ENCODE data around the gene HPGD.
"Not testable (repeated sequence)": the region's sequence is repeated elsewhere in the genome, so short reads cannot be mapped to it uniquely, and the experiment has no call there.

HPGD gene

DNA sequence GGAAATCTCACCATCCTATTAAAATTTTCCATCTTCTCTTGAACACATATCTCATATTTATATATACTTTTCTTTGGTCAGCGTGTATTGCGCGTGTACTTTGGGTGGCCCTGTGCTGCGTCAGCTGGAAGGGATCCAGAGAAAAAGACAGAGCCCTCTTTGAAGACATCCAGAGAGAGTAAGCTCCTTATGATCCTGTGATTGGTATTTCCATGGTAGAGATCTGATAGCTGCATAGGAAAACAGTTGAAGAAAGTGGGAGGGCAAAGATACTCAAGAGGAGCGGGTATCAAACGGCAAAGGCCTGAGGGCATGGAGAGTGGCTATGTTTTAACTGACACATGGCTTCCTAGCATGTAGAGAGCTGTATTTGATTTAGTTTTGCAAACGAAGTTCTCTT is 4.4 kb upstream of the HPGD start:
- no peak for DNase-seq (ENCODE audit: low read depth)

DNA sequence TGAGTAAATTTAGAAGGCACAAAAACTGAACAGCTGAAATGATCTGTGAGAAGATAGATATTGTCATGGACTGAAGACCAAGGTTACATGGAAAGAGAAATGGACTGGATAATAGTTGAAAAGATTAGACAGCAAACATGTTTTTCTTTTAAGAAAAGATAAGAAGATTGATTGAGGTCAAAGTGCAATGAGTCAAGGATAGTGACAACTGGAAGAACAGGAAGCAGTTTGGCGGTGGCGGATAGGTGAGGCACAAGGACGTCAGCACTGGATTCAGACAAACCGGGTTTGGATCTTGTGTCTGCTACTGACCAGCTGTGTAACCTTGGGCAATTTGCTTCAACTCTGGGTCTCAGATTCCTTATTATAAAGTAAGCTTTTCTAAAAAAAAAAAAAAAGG is 2.0 kb upstream of the HPGD start:
- DNase-seq (ENCODE audit: low read depth) = peak; percentile 17

GRCh38 chr4:174523025-174523693 is 871 bp upstream of the HPGD start:
- peak; percentile 11 for DNase-seq (ENCODE audit: low read depth)

GRCh38 chr4:174521800-174522182 is 497 bp downstream of the HPGD start:
- no peak for DNase-seq (ENCODE audit: low read depth)

DNA sequence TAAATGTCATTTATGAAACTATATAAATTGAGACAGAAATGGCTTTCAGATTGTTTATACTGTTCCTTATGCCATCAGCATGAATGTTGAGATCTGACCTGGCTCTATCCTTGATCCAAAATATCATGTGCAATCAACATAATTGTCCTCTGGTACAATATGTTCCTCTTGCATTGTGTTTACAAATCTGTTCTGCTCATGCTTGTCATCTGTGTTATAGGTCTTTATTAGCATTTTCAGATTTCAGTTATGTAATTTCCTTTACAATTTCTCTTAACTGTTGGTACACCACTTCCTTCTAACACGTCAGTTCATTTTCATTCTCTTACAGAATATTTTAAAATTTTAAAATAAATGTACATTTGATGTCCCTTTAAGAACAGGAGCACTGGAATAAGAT is 1.6 kb downstream of the HPGD start:
- no peak for DNase-seq (ENCODE audit: low read depth)

GRCh38 chr4:174517502-174518445 is 4.5 kb downstream of the HPGD start:
- DNase-seq (ENCODE audit: low read depth) = no peak

GRCh38 chr4:174516794-174517193 is 5.5 kb downstream of the HPGD start:
- no peak for DNase-seq (ENCODE audit: low read depth)

DNA sequence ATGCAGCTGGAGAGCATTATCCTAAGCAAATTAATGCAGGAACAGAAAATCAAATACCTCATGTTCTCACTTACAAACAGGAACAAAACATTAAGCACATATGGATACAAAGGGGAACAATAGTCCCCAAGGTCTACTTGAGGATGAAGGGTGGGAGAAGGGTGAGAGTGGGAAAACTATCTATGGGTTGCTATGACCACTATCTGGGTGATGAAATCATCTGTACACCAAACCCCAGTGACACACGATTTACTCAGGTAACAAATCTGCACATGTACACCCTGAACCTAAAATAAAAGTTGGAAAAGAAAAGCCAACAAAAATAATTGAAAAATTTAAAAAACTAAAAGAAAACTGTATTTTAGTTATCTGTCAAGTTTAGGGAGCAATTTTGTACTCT is 5.9 kb downstream of the HPGD start:
- DNase-seq (ENCODE audit: low read depth) = no peak

GRCh38 chr4:174512745-174513144 is 9.5 kb downstream of the HPGD start:
- no peak for DNase-seq (ENCODE audit: low read depth)

DNA sequence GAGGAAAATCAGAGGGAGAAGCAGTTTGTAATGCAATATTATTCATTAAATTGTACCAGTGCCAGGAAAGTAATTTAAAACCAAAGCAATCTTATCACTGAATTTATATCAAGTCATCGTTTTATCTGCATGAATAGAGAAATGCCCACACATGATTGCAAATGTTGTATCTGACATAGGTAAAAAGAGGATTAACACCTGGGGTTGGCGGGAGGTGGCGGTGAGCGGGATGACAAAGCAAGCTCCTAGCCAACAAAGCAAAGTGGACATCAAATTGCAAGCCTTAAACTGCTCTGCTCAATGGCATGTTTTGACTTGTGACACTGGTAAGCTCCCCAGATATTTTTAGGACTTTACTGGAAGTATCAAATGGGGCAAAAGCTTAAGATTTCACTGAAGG is 16.4 kb downstream of the HPGD start:
- no peak for DNase-seq (ENCODE audit: low read depth)

GRCh38 chr4:174505007-174505406 is 17.3 kb downstream of the HPGD start:
- DNase-seq (ENCODE audit: low read depth) = no peak

DNA sequence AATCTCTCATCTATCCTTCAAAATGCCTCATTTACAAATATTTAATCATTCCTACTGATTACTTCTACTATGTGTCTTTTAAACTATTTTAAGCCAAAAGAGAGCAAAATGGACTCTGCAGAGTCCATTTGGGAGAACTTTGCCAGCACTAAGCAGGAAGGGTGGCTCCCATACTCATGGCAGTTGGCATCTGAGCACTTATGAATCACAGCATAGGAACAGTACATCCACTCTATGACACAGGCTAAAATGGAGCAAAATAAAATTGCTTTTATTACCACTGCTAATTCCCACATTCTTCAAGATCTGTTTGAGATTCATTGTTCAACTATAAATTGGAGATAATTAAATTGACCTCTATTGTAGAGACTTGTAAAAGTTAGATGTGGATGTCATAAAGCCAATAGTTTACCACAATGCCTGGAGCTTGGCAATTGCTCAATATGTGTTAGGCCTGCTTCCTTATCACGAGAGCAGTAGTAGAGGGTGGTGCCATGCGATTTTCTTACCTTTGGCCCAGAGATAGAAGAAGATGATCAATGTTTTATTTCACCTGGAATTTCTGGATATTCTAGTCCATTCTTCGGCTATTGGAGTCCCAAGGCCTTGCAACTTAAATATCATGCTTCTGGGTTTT is 19.1 kb downstream of the HPGD start:
- DNase-seq (ENCODE audit: low read depth) = no peak

- DNase-seq (ENCODE audit: low read depth) = no peak
These were observed 25.5 kb downstream of the HPGD start for GRCh38 chr4:174496631-174497432.

GRCh38 chr4:174495626-174496025 is 26.7 kb downstream of the HPGD start:
- DNase-seq (ENCODE audit: low read depth) = no peak

- DNase-seq (ENCODE audit: low read depth) = no peak
These were observed 27.6 kb downstream of the HPGD start for GRCh38 chr4:174494726-174495125.

- DNase-seq (ENCODE audit: low read depth) = no peak
These were observed 28.1 kb downstream of the HPGD start for GRCh38 chr4:174494146-174494545.

DNA sequence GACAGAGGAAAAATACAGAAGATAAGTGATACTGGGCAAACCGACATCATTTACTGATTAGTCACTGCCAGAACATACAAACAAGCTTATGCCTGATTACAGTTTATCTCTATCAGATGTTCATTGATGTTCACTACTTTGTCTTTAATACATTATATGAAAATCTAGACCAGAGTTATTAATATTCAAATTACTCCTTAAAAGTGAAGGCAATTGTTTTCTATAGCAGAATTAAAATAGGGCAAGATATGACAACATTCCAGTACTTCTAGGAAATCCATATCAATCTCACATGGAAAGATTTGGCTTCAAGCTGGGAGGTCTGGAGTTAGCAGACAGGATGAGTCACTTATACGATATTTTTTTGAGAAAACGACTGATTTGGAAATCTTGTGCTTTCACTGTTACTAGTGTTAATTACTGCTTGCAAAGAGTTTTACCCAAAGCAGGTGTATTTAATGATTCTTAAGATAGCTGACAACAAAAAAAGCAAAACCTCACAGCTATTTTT is 31.8 kb downstream of the HPGD start:
- no peak for DNase-seq (ENCODE audit: low read depth)

DNA sequence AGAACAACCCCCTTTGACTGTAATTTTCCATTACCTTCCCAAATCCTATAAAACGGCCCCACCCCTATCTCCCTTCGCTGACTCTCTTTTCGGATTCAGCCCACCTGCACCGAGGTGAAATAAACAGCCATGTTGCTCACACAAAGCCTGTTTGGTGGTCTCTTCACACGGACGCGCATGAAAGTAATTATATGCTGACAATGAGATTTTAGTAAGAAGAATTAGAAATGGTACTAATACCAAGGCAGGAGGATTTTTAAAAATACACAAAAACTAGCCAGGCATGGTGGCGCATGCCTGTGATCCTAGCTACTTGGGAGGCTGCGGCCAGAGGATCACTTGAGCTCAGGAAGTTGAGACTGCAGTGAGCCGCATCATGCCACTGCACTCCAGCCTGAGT is 33.9 kb downstream of the HPGD start:
- not testable (repeated sequence) for DNase-seq (ENCODE audit: low read depth)

DNA sequence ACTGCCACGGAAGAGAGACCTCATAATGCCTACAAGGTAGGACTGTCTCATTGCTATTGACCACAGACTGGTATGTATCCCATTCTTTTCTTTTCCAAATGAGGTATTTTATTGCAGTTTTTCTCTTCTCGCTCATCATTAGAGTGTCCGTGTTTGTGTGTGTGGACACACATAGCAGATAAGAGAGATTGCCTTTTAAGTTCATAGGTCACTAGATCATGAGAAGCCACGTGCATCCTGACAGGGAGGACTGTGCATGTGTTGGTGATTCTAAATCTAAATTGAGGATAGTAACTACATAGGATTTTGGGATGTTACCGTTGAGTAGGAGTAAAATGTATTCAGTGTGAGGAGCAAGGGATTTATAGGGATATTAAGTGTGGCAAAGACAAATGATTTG is 37.3 kb downstream of the HPGD start:
- no peak for DNase-seq (ENCODE audit: low read depth)

GRCh38 chr4:174483792-174484191 is 38.5 kb downstream of the HPGD start:
- DNase-seq (ENCODE audit: low read depth) = no peak

DNA sequence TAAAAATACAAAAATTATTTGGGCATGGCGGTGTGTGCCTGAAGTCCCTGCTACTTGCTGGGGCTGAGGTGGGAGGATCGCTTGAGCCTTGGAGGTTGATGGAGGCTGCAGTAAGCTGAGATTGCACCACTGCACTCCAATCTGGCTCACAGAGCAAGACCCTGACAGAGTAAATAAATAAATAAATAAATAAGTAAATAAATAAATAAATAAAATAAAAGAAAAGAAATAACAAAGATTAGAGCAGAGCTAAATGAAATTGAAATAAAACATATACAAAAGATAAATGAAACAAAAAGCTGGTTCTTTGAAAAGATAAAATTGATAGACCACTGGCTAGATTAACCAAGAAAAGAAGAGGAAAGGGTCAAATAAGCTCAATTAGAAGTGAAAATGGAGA is 43.1 kb downstream of the HPGD start:
- no peak for DNase-seq (ENCODE audit: low read depth)

- no peak for DNase-seq (ENCODE audit: low read depth)
These were observed 46.8 kb downstream of the HPGD start for GRCh38 chr4:174475528-174475927.
